Neural cell (in vitro differentiated cells): Measurements from ENCODE around the gene TSFM. TPM values are rescaled to one million over a fixed set of nuclear protein-coding genes. Genes with fewer than 3 reads are reported as not detected.

Experiments
- H2AFZ ChIP-seq: fragments of 200-600, 300-800 bp; sonication (generic), shearing (Covaris generic); 2 replicates; pipeline ENCODE4 v1.6.0; 2014; ENCODE audit warnings: low read depth, mild to moderate bottlenecking, antibody characterized with exemption, low read length, moderate library complexity
- H3F3A ChIP-seq: fragments of 200-600 bp; shearing (Covaris generic); 2 replicates; pipeline ENCODE4 v1.6.1; 2016; ENCODE audit warnings: mild to moderate bottlenecking, moderate library complexity, mixed read lengths, antibody characterized with exemption, low read length; ENCODE audit not compliant: insufficient read depth, poor library complexity, severe bottlenecking
- H3K27ac ChIP-seq: fragments of 200-600, 300-800 bp; sonication (generic), shearing (Covaris generic); 2 replicates; pipeline ENCODE4 v1.5.1; 2014; ENCODE audit warnings: mild to moderate bottlenecking, low read length, moderate library complexity
- H3K27me3 ChIP-seq: fragments of 300-800, 200-600 bp; sonication (generic), shearing (Covaris generic); 2 replicates; pipeline ENCODE4 v1.6.0; 2014; ENCODE audit warnings: mild to moderate bottlenecking, low read depth, low read length, moderate library complexity; ENCODE audit not compliant: insufficient read depth
- H3K36me3 ChIP-seq: fragments of 300-800, 200-600 bp; sonication (generic), shearing (Covaris generic); 2 replicates; pipeline ENCODE4 v1.5.1; 2014; ENCODE audit warnings: mild to moderate bottlenecking, antibody characterized with exemption, low read length, moderate library complexity; ENCODE audit not compliant: insufficient read depth
- H3K4me2 ChIP-seq: fragments of 300-800, 200-600 bp; sonication (generic), shearing (Covaris generic); 2 replicates; pipeline ENCODE4 v1.6.0; 2014; ENCODE audit warnings: mild to moderate bottlenecking, low read length
- H3K4me3 ChIP-seq: fragments of 300-800, 200-600 bp; sonication (generic), shearing (Covaris generic); 2 replicates; pipeline ENCODE4 v1.5.1; 2014; ENCODE audit warnings: mild to moderate bottlenecking, low read length, moderate library complexity
- H3K79me2 ChIP-seq: fragments of 200-600 bp; shearing (Covaris generic); replicated peaks from 2 replicates; pipeline ENCODE4 v1.6.0; 2014; ENCODE audit warnings: mild to moderate bottlenecking, low read length, moderate library complexity; ENCODE audit not compliant: insufficient read depth
- H3K9ac ChIP-seq: fragments of 300-800, 200-600 bp; sonication (generic), shearing (Covaris generic); 2 replicates; pipeline ENCODE4 v1.6.1; 2016; ENCODE audit warnings: mild to moderate bottlenecking, low read length, mixed read lengths
- H3K9me2 ChIP-seq: fragments of 200-600 bp; shearing (Covaris generic); 2 replicates; pipeline ENCODE4 v1.6.1; 2016; ENCODE audit warnings: mild to moderate bottlenecking, low read length, mixed read lengths; ENCODE audit not compliant: insufficient read depth
- H3K9me3 ChIP-seq: fragments of 200-600, 300-800 bp; sonication (generic), shearing (Covaris generic); 2 replicates; pipeline ENCODE4 v1.6.1; 2016; ENCODE audit warnings: mild to moderate bottlenecking, mixed run types, low read length, moderate library complexity, mixed read lengths
- H4K20me1 ChIP-seq: fragments of 200-600 bp; shearing (Covaris generic); 2 replicates; pipeline ENCODE4 v1.6.1; 2016; ENCODE audit warnings: mild to moderate bottlenecking, mixed run types; ENCODE audit not compliant: insufficient read depth
- CTCF ChIP-seq: fragments of 450-650 bp; IDR thresholded peaks from 2 replicates; pipeline ENCODE4 v1.5.1; 2014; ENCODE audit warnings: antibody characterized with exemption, mild to moderate bottlenecking, moderate library complexity; ENCODE audit not compliant: poor library complexity, severe bottlenecking
- EP300 ChIP-seq: fragments of 450-650 bp; conservative IDR thresholded peaks from 2 replicates; pipeline ENCODE4 v1.6.1; 2014; ENCODE audit warnings: antibody characterized with exemption, mild to moderate bottlenecking, moderate library complexity; ENCODE audit not compliant: poor library complexity, severe bottlenecking
- EZH2 ChIP-seq: fragments of 200-600, 300-800 bp; shearing (Covaris generic), sonication (generic); IDR thresholded peaks from 2 replicates; pipeline ENCODE4 v1.6.1; 2014; ENCODE audit warnings: antibody characterized with exemption, low read length, borderline replicate concordance, mild to moderate bottlenecking; ENCODE audit not compliant: insufficient read depth, poor library complexity, severe bottlenecking
- MXI1 ChIP-seq: fragments of 450-650 bp; conservative IDR thresholded peaks from 2 replicates; pipeline ENCODE4 v1.6.1; 2014; ENCODE audit warnings: antibody characterized with exemption, mild to moderate bottlenecking; ENCODE audit not compliant: poor library complexity, severe bottlenecking
- POLR2AphosphoS5 ChIP-seq: IDR thresholded peaks from 2 replicates; pipeline ENCODE4 v1.6.1; 2012
- RAD21 ChIP-seq: fragments of 450-650 bp; conservative IDR thresholded peaks from 2 replicates; pipeline ENCODE4 v1.6.1; 2014; ENCODE audit warnings: antibody characterized with exemption, mild to moderate bottlenecking, moderate library complexity
- SMC3 ChIP-seq: fragments of 450-650 bp; conservative IDR thresholded peaks from 2 replicates; pipeline ENCODE4 v1.6.1; 2014; ENCODE audit warnings: antibody characterized with exemption, mild to moderate bottlenecking, moderate library complexity; ENCODE audit not compliant: poor library complexity
- TAF1 ChIP-seq: IDR thresholded peaks from 2 replicates; pipeline ENCODE4 v1.6.1; 2012; ENCODE audit warnings: low read depth
- polyA plus RNA-seq: library from polyadenylated mRNA; depleted of rRNA; stranded (reverse); fragments of >200 nt; gene quantifications from 2 replicates; pipeline ENCODE4 v1.2.3, GENCODE V29; 2014
- TF ChIP-seq, protein P1 (sequence below): IDR thresholded peaks from 2 replicates; pipeline ENCODE4 v1.6.1; 2012; ENCODE audit warnings: borderline replicate concordance

Gene TSFM
- polyA plus RNA-seq, 1 donor from 2014 or later, result 37.8 TPM

- Histone ChIP-seq H3K9ac (peak overlapping the region; percentile 80), H3K4me3 (peak overlapping the region; percentile 89), H3K9me2 (no peaks in the 10 kb centered on the region), H3K79me2 (peaks cover 5% of the 10 kb centered on the region), H3K4me2 (peak overlapping the region; percentile 30), H4K20me1 (no peaks in the 10 kb centered on the region), H2AFZ (no peak overlapping the region), H3K27me3 (no peaks in the 10 kb centered on the region), H3K9me3 (no peaks in the 10 kb centered on the region), H3K36me3 (no peaks in the 10 kb centered on the region), H3F3A (no peaks in the 10 kb centered on the region), H3K27ac (no peak overlapping the region)
- TF ChIP-seq TAF1, result no peak
- TF ChIP-seq EZH2, result no peak
- TF ChIP-seq MXI1, result no peak
- no peak for TF ChIP-seq RAD21
- TF ChIP-seq POLR2AphosphoS5, result no peak
- TF ChIP-seq EP300, result no peak
- peak; percentile 58 for TF ChIP-seq CTCF
- TF ChIP-seq SMC3, result no peak
These were observed 25.9 kb upstream of the TSFM start for GRCh38 chr12:57756406-57757341.

DNA sequence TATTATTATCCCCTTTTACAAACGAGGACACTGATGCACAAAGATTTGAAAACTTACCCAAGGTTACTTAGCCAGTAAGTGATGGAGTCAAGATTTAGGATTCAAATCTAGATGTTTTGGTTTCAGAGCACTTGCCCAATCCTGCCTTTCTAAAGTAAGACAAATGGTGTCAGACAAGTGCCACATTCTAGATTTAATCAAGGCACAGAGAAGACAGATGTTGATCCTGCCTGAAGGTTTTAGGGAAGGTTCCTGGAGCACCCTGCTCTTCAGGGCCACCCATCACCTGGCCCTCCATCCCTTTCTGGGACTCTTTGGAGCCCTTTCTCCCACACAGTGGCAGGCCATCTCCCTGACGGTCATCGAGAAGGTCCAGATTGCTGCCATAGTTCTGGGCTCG, 24.8 kb upstream of the TSFM start:
- no peaks in the 10 kb centered on the region for H4K20me1 ChIP-seq
- no peak overlapping the region for H3K4me3 ChIP-seq
- H3K27me3 ChIP-seq, result peaks cover 5% of the 10 kb centered on the region

More for the DNA sequence above, 24.8 kb upstream of the TSFM start:
- no peaks in the 10 kb centered on the region for H3F3A ChIP-seq
- H3K79me2 ChIP-seq, result no peaks in the 10 kb centered on the region
- H3K9me2 ChIP-seq, result no peaks in the 10 kb centered on the region
- H3K9ac ChIP-seq, result no peak overlapping the region
- TF ChIP-seq EP300 (no peak), TAF1 (no peak), SMC3 (no peak), EZH2 (no peak), MXI1 (no peak)
- TF ChIP-seq, protein P1, sequence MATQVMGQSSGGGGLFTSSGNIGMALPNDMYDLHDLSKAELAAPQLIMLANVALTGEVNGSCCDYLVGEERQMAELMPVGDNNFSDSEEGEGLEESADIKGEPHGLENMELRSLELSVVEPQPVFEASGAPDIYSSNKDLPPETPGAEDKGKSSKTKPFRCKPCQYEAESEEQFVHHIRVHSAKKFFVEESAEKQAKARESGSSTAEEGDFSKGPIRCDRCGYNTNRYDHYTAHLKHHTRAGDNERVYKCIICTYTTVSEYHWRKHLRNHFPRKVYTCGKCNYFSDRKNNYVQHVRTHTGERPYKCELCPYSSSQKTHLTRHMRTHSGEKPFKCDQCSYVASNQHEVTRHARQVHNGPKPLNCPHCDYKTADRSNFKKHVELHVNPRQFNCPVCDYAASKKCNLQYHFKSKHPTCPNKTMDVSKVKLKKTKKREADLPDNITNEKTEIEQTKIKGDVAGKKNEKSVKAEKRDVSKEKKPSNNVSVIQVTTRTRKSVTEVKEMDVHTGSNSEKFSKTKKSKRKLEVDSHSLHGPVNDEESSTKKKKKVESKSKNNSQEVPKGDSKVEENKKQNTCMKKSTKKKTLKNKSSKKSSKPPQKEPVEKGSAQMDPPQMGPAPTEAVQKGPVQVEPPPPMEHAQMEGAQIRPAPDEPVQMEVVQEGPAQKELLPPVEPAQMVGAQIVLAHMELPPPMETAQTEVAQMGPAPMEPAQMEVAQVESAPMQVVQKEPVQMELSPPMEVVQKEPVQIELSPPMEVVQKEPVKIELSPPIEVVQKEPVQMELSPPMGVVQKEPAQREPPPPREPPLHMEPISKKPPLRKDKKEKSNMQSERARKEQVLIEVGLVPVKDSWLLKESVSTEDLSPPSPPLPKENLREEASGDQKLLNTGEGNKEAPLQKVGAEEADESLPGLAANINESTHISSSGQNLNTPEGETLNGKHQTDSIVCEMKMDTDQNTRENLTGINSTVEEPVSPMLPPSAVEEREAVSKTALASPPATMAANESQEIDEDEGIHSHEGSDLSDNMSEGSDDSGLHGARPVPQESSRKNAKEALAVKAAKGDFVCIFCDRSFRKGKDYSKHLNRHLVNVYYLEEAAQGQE, result no peak
- H3K27ac ChIP-seq, result no peak overlapping the region
- H3K4me2 ChIP-seq, result no peak overlapping the region
- no peak overlapping the region for H2AFZ ChIP-seq
- H3K9me3 ChIP-seq, result no peaks in the 10 kb centered on the region
- no peaks in the 10 kb centered on the region for H3K36me3 ChIP-seq
